ENCODE measurements around the gene LANCL2. TPM values are rescaled to one million over a fixed set of nuclear protein-coding genes. Genes with fewer than 3 reads are reported as not detected.

The LANCL2 gene
- total and polyA plus RNA-seq, 8 donors, result 4.9 to 25.9 (median 16.4) TPM

GRCh38 chr7:55367283-55367840, 2.2 kb downstream of the LANCL2 start:
- Histone ChIP-seq H3K27me3 (no peaks in the 10 kb centered on the region), H3K4me3 (peak overlapping the region in 3 of 4 donors; percentile 69 to 99 (median 98)), H3K27ac (peak overlapping the region in 3 of 5 donors; percentile 91 to 99 (median 99)), H3K9me3 (no peaks in the 10 kb centered on the region), H3K36me3 (no peaks in the 10 kb centered on the region), H3K4me1 (peaks cover 16 to 31% (median 20%) of the 10 kb centered on the region in 4 donors)
- 94 to 97% (median 96%) methylated on average over 19 of the region's 19 CpGs for WGBS, 5 donors
- TF ChIP-seq CTCF (IDR thresholded peaks at IDR 0.05) (no peak), POLR2AphosphoS5 (IDR thresholded peaks at IDR 0.05) (no peak), POLR2A (IDR thresholded peaks at IDR 0.05) (no peak), EP300 (IDR thresholded peaks at IDR 0.05) (no peak)
- intact Hi-C loops (cut with DNase I; ENCODE audit: low total_unique reads), result no loop called here
- DNase-seq, result no peak

GRCh38 chr7:55369427-55370400, 4.6 kb downstream of the LANCL2 start:
- intact Hi-C loops (cut with DNase I; ENCODE audit: low total_unique reads), result no loop called here
- TF ChIP-seq POLR2AphosphoS5 (IDR thresholded peaks at IDR 0.05), result no peak
- TF ChIP-seq EP300 (IDR thresholded peaks at IDR 0.05), result no peak
- no peak for TF ChIP-seq POLR2A (IDR thresholded peaks at IDR 0.05)
- no peak for TF ChIP-seq CTCF (IDR thresholded peaks at IDR 0.05)
- Histone ChIP-seq H3K4me1 (peaks cover 12 to 26% (median 16%) of the 10 kb centered on the region in 4 donors), H3K4me3 (no peak overlapping the region), H3K9me3 (no peaks in the 10 kb centered on the region), H3K27me3 (no peaks in the 10 kb centered on the region), H3K36me3 (no peaks in the 10 kb centered on the region), H3K27ac (no peak overlapping the region)
- whole genome bisulfite sequencing, 5 donors, result 78 to 90% (median 89%) methylated on average over 8 of the region's 8 CpGs
- no peak for DNase-seq

- Histone ChIP-seq H3K9me3 (no peaks in the 10 kb centered on the region), H3K27me3 (no peaks in the 10 kb centered on the region), H3K27ac (no peak overlapping the region), H3K4me1 (no peaks in the 10 kb centered on the region), H3K4me3 (no peak overlapping the region), H3K36me3 (no peaks in the 10 kb centered on the region)
- WGBS, 5 donors, result 88 to 98% (median 92%) methylated on average over 2 of the region's 2 CpGs
- no peak for TF ChIP-seq POLR2AphosphoS5 (IDR thresholded peaks at IDR 0.05)
- TF ChIP-seq POLR2A (IDR thresholded peaks at IDR 0.05), result no peak
- no peak for TF ChIP-seq CTCF (IDR thresholded peaks at IDR 0.05)
- TF ChIP-seq EP300 (IDR thresholded peaks at IDR 0.05), result no peak
- intact Hi-C loops (cut with DNase I; ENCODE audit: low total_unique reads), result no loop called here
- no peak for DNase-seq
Measured at GRCh38 chr7:55374213-55374612, 9.1 kb downstream of the LANCL2 start.

GRCh38 chr7:55375237-55375636, 10.1 kb downstream of the LANCL2 start:
- H3K36me3 ChIP-seq, result no peaks in the 10 kb centered on the region
- intact Hi-C loops (cut with DNase I; ENCODE audit: low total_unique reads), result no loop called here
- no peak for DNase-seq
- H3K9me3 ChIP-seq, result no peaks in the 10 kb centered on the region
- TF ChIP-seq EP300 (IDR thresholded peaks at IDR 0.05) (no peak), CTCF (IDR thresholded peaks at IDR 0.05) (no peak), POLR2AphosphoS5 (IDR thresholded peaks at IDR 0.05) (no peak)
- no peaks in the 10 kb centered on the region for H3K27me3 ChIP-seq
- no peak overlapping the region for H3K27ac ChIP-seq
- no peak overlapping the region for H3K4me3 ChIP-seq
- WGBS, 5 donors, result 90 to 97% (median 93%) methylated on average over 4 of the region's 4 CpGs
- H3K4me1 ChIP-seq, result no peaks in the 10 kb centered on the region

Data from stomach (tissue), 9 donors.